K562 (cell line): ENCODE results near the gene HOXD9. TPM values are rescaled to one million over a fixed set of nuclear protein-coding genes. Genes with fewer than 3 reads are reported as not detected.
A peak's percentile ranks its signal among the peaks of the same experiment; 100 is the strongest.

Source experiments
- ATAC-seq: fragments of 200-7000 bp; cut with Tn5 transposase; 3 replicates; pipeline ENCODE4 v1.9.1; 2020; ENCODE audit warnings: moderate library complexity
- BruUV-seq: library from RNA; stranded (reverse); fragments of 400-500 nt; replicated peaks from 2 replicates; lab custom pipeline; 2021; lab: Mats Ljungman, UMichigan
- CTCF ChIA-PET: fragments of 300-600 bp; formaldehyde crosslinking; extraction: SDS; loops from one replicate; lab custom pipeline; 2021; ENCODE audit warnings: low intra/inter-chr PET ratio; lab: Yijun Ruan, JAX
- POLR2A ChIA-PET: fragments of 300-600, 350-650 bp; sonication (Branson Sonifier 250); formaldehyde crosslinking; extraction: SDS; loops from one replicate; lab custom pipeline; 2021; ENCODE audit warnings: antibody characterized with exemption, inconsistent platforms; lab: Yijun Ruan, JAX
- DNase-seq, 4 experiments: peaks; one replicate each; pipeline versions ENCODE4 v3.0.0 to v3.0.0-alpha.2; 2011 to 2018; ENCODE audit warnings: low spot score in 3 of 4, mixed read lengths in 3 of 4; ENCODE audit errors: extremely low read depth in 1 of 4
- FAIRE-seq: peaks from 2 replicates; lab custom pipeline; 2011; peaks lifted over from hg19 to GRCh38; lab: Jason Lieb, UNC
- H2AFZ ChIP-seq: 2 replicates; pipeline ENCODE4 v1.6.0; 2011; ENCODE audit warnings: low read depth, low read length, control low read depth, inconsistent platforms
- H3K27ac ChIP-seq: fragments of 200-600 bp; 3 replicates; pipeline ENCODE4 v1.8.0; 2011; ENCODE audit warnings: low read depth, mild to moderate bottlenecking, control low read depth, inconsistent platforms, low read length, moderate library complexity, mixed read lengths; ENCODE audit errors: extremely low read depth
- H3K27me3 ChIP-seq, 2 experiments: fragments of 300-600 bp in 1 of 2; 2 replicates in 1 of 2; 3 replicates in 1 of 2; pipeline versions ENCODE4 v1.6.0 to v1.8.0; 2011; ENCODE audit warnings: inconsistent platforms in 2 of 2, low read length in 2 of 2, mild to moderate bottlenecking in 1 of 2, mixed read lengths in 1 of 2, moderate library complexity in 1 of 2; ENCODE audit not compliant: control insufficient read depth in 2 of 2, insufficient read depth in 2 of 2
- H3K36me3 ChIP-seq: fragments of 300-600 bp; 3 replicates; pipeline ENCODE4 v1.8.0; 2011; ENCODE audit warnings: mild to moderate bottlenecking, low read length, inconsistent platforms; ENCODE audit not compliant: control insufficient read depth, insufficient read depth
- H3K4me1 ChIP-seq, 2 experiments: fragments of 200-600 bp in 1 of 2; replicated peaks in 1 of 2; 2 replicates in 1 of 2; 3 replicates in 1 of 2; pipeline versions ENCODE4 v1.5.1 to v1.8.0; 2011; ENCODE audit warnings: inconsistent platforms in 2 of 2, low read length in 2 of 2, mild to moderate bottlenecking in 1 of 2, mixed read lengths in 1 of 2, moderate library complexity in 1 of 2; ENCODE audit not compliant: control insufficient read depth in 2 of 2, insufficient read depth in 2 of 2
- H3K4me2 ChIP-seq: 2 replicates; pipeline ENCODE4 v1.6.1; 2011; ENCODE audit warnings: low read length, control low read depth, inconsistent platforms, mixed read lengths; ENCODE audit not compliant: insufficient read depth
- H3K4me3 ChIP-seq: fragments of 200-600 bp; sonication (generic), shearing (Covaris generic); 2 replicates; pipeline ENCODE4 v1.5.1; 2016; ENCODE audit warnings: control low read depth, inconsistent platforms
- H3K79me2 ChIP-seq: fragments of 200-600 bp; 3 replicates; pipeline ENCODE4 v1.8.0; 2011; ENCODE audit warnings: low read length, inconsistent platforms; ENCODE audit not compliant: control insufficient read depth, insufficient read depth
- H3K9ac ChIP-seq, 2 experiments: 2 replicates each; pipeline versions ENCODE4 v1.6.0 to v1.6.1; 2011; ENCODE audit warnings: low read depth in 2 of 2, low read length in 2 of 2, control low read depth in 1 of 2, inconsistent platforms in 1 of 2, mild to moderate bottlenecking in 1 of 2, mixed read lengths in 1 of 2; ENCODE audit not compliant: insufficient read depth in 1 of 2
- H3K9me1 ChIP-seq: one replicate; pipeline ENCODE4 v1.6.0; 2011; ENCODE audit warnings: inconsistent platforms, mild to moderate bottlenecking, low read length, moderate library complexity; ENCODE audit not compliant: control insufficient read depth, insufficient read depth
- H3K9me3 ChIP-seq: replicated peaks from 2 replicates; pipeline ENCODE4 v1.5.1; 2011; ENCODE audit warnings: low read depth, low read length, inconsistent platforms; ENCODE audit not compliant: control insufficient read depth, insufficient read depth
- H4K20me1 ChIP-seq: replicated peaks from 2 replicates; pipeline ENCODE4 v1.6.1; 2011; ENCODE audit warnings: low read length, inconsistent platforms, mixed read lengths; ENCODE audit not compliant: control insufficient read depth, insufficient read depth
- ZNF232 ChIP-seq: sonication (generic); formaldehyde crosslinking; IDR thresholded peaks from 2 replicates; pipeline ENCODE4 v1.8.0; 2022; ENCODE audit warnings: mild to moderate bottlenecking, missing genetic modification reagents
- WGBS: fragments of 100-300 bp; shearing (Covaris generic); methylation state at CpG from one replicate; pipeline ENCODE4 v1.1.6; 2016; ENCODE audit warnings: low coverage, mixed read lengths; ENCODE audit not compliant: insufficient coverage; ENCODE audit errors: missing lambda C conversion rate; 5-methylcytosine and 5-hydroxymethylcytosine counted together
- in situ Hi-C: fragments of 300-500 bp; cut with MboI; formaldehyde crosslinking; loops from 4 replicates; pipeline ENCODE4 v1.15.0; 2018; ENCODE audit warnings: inconsistent platforms, mixed read lengths
- intact Hi-C: fragments of 100-400 bp; cut with micrococcal nuclease; formaldehyde crosslinking; loops from 2 replicates; pipeline ENCODE4 v1.14.2; 2022
- polyA plus RNA-seq, 8 experiments: library from polyadenylated mRNA; depleted of rRNA in 4 of 8; stranded (reverse) in 5 of 8; unstranded in 3 of 8; fragments of >200 nt; fragmentation: Nextera tagmentation in 2 of 8; fragmentation: Illumina TruSeq in 1 of 8; extraction: Ambion mirVana in 2 of 8; extraction: Trizol in 1 of 8; gene quantifications; 2 replicates each; pipeline versions ENCODE4 v1.2.1 to v1.2.3, GENCODE V29; 2011 to 2014; ENCODE audit warnings: inconsistent platforms in 1 of 8, missing spikeins in 1 of 8
- total RNA-seq, 7 experiments: library from RNA; depleted of rRNA in 6 of 7; stranded (reverse); fragments of >200 nt in 6 of 7; fragmentation: Illumina TruSeq in 2 of 7; extraction: Trizol in 2 of 7; gene quantifications; 2 replicates each; pipeline versions ENCODE4 v1.2.1 to v1.2.3, GENCODE V29; 2011 to 2021; ENCODE audit warnings: low replicate concordance in 1 of 7
- TF ChIP-seq, protein P1 (sequence below), 2 experiments: IDR thresholded peaks; 2 replicates each; pipeline ENCODE4 v1.6.1; 2011; ENCODE audit warnings: borderline replicate concordance in 1 of 2, control low read depth in 1 of 2, low read depth in 1 of 2, low read length in 1 of 2, mild to moderate bottlenecking in 1 of 2, mixed read lengths in 1 of 2, moderate library complexity in 1 of 2; ENCODE audit not compliant: insufficient read depth in 1 of 2, insufficient read length in 1 of 2, poor library complexity in 1 of 2, severe bottlenecking in 1 of 2; ENCODE audit errors: extremely low read depth in 1 of 2

The HOXD9 gene
- total and polyA plus RNA-seq, 9 of the 15 experiments (the other 6 are each of a cell fraction or from before 2014, with no cell fraction given), result not detected

DNA sequence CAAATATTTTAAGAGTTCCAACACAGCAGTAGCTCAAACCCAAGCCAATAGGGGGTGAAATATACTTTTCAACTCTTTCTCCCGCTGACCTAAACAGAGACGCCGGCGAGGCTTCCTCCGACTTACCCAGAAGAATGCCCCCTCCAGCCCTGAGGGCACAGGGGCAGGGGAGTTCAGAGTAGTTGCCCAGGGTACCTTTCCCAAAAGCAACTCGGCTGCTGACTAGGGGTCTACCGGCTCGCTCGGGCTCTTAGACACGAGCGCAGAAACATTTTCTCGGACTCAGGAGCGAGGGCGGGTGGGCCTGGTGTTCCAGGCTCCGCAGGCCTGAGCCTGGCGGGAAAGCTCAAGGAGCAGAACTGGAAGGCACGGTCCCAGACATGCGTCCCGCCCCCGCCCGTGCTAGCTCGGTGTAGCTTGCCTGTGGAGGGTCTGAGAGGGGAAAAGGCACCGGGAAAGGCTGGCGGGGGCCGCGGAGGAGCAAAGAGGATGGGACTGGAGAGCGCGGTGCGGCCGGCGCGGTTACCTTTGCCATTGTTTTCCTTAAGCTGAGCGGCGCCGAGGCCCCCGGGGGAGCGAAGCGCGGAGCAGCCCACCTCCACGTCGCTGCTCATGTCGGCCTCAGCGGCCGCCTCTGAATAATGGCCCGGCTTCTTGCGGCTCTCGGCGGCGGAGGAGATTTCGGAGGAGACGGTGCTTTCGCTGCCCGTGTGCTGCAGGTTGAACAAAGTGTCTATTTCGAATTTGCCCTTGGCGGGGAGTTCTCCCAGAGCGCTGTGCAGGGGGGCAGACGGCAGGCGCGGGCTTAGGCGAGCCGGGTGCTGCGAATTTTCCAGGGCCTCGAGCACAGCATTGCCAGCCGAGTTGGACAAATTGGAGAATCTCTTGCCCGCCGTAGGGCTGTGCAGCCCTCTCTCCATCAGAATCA is 39.4 kb upstream of the HOXD9 start:
- peaks cover 10% of the 10 kb centered on the region for H3K9me3 ChIP-seq
- 31% methylated on average over 51 of the region's 66 CpGs for WGBS
- in situ Hi-C loops (loop anchor here (10.0 to 25.0 kb wide), 2 partner anchors 658 to 1046 kb away; no protein-coding TSS in a partner anchor), intact Hi-C loops (no loop called here)
- CTCF ChIA-PET, result no interaction called here
- H3K79me2 ChIP-seq, result no peaks in the 10 kb centered on the region
- peaks cover 4% of the 10 kb centered on the region; the same call in 1 of the 2 replicates for H4K20me1 ChIP-seq
- TF ChIP-seq, protein P1, sequence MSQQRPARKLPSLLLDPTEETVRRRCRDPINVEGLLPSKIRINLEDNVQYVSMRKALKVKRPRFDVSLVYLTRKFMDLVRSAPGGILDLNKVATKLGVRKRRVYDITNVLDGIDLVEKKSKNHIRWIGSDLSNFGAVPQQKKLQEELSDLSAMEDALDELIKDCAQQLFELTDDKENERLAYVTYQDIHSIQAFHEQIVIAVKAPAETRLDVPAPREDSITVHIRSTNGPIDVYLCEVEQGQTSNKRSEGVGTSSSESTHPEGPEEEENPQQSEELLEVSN (IDR thresholded peaks at IDR 0.05; ENCODE audit: borderline replicate concordance in 1 of 2, extremely low read depth in 1 of 2, insufficient read depth in 1 of 2, insufficient read length in 1 of 2, low read depth in 1 of 2, low read length in 1 of 2, poor library complexity in 1 of 2, severe bottlenecking in 1 of 2), result peak in 1 of 2 experiments; percentile 24
- TF ChIP-seq ZNF232 (CRISPR knock-in tag), result no peak
- TF ChIP-seq, all 486 proteins: peak for 1
- Histone ChIP-seq H3K27me3 (peaks cover 58 to 85% of the 10 kb centered on the region in 2 experiments), H3K27ac (no peak overlapping the region), H3K9me1 (no peaks in the 10 kb centered on the region), H3K4me1 (peaks cover 0 to 43% of the 10 kb centered on the region in 2 experiments; a peak in 3 of 5 replicates), H3K9ac (no peak overlapping the region), H2AFZ (no peak overlapping the region), H3K4me2 (no peak overlapping the region), H3K36me3 (no peaks in the 10 kb centered on the region), H3K4me3 (no peak overlapping the region)
- POLR2A ChIA-PET, result no interaction called here
- ATAC-seq (no peak), DNase-seq (no peak), FAIRE-seq (no peak)
- no TSS peak for BruUV-seq
